ENCODE data around the gene TMEM192.

DNA sequence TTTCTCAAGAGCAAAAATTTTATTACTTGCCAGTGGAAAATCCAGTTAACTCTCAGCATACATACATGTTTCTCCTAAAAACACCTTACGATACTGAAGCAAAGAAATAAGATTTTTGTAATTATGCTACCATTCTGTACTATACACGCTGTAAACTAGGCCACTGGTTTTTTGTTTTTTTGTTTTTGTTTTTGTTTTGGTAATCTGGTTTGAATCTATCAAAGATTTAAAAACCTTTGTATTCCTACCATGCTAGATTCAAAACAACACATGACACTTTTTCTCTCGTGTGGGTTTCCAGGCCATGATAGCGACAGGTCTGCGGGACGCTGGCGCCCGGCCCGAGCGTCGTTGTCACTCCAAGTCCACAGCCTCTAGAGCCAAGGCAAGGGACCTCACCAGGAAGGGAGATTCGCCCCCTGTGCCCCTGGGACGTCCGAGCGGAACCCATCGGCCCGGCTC lies 723 bp downstream of the TMEM192 start:
- no peak for TF ChIP-seq CTCF (IDR thresholded peaks at IDR 0.05)
- no peak for TF ChIP-seq POLR2A (IDR thresholded peaks at IDR 0.05)

Data from uterus (tissue), 2 donors.